Activated naive CD8-positive, alpha-beta T cell treated with anti-CD3 and anti-CD28 coated beads, Interleukin-2, amount 50 U/mL, for 24 hours (primary cell): ENCODE results near the gene GATM.
"Not testable (repeated sequence)": the region's sequence is repeated elsewhere in the genome, so short reads cannot be mapped to it uniquely, and the experiment has no call there.

Experiments used
- ATAC-seq: fragments of 150-1000 bp; cut with Tn5 transposase; one replicate; pipeline ENCODE4 v1.10.0; 2021
- DNase-seq: peaks from one replicate; pipeline ENCODE4 v3.0.0; 2021
- H3K27ac Mint-ChIP-seq: one replicate; pipeline ENCODE4 v1.8.0; 2021; ENCODE audit warnings: mild to moderate bottlenecking, mixed read lengths
- H3K27me3 Mint-ChIP-seq: one replicate; pipeline ENCODE4 v1.8.0; 2021; ENCODE audit warnings: mixed read lengths
- H3K36me3 Mint-ChIP-seq: one replicate; pipeline ENCODE4 v1.8.0; 2021; ENCODE audit warnings: low read depth, mixed read lengths
- H3K4me1 Mint-ChIP-seq: one replicate; pipeline ENCODE4 v1.8.0; 2021; ENCODE audit warnings: mixed read lengths
- H3K4me3 Mint-ChIP-seq: one replicate; pipeline ENCODE4 v1.8.0; 2021; ENCODE audit warnings: mild to moderate bottlenecking, moderate library complexity, mixed read lengths
- H3K9me3 Mint-ChIP-seq: one replicate; pipeline ENCODE4 v1.8.0; 2021; ENCODE audit warnings: mixed read lengths

Gene GATM

DNA sequence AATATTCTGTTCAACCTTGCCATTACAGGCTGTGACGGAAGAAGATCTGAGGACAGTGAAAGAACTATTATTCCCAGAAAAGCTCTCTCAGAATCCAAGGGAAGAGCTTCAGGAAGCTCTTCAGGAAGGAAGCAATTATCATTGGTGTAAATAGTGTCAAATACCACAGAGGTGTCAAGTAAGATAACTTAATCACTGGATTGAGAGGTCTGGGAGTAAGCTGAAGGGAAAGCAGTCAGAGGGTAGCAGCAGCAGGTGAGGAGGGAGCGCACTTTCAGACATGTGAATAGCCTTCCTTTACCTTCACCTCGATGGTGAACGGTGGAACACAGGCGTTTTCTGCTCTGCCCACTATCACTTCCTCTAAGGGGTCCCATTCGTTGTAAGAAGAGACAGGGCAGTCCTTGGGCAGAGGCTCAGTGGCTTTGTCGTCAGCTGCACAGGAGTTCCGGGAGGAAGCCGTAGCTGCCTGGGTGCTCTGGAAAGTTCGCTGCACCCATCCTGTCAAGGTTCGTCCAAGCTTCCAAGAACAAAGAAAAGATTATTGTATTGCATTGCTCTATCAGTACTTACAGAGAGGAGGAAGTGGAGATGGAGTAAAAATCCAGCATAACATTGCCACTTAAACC, 1.9 kb downstream of the GATM start:
- H3K9me3 Mint-ChIP-seq: no peaks in the 10 kb centered on the region
- ATAC-seq (no peak), DNase-seq (no peak)
- peaks cover 17% of the 10 kb centered on the region for H3K4me1 Mint-ChIP-seq
- peaks cover 34% of the 10 kb centered on the region for H3K27me3 Mint-ChIP-seq
- H3K27ac Mint-ChIP-seq: no peak overlapping the region
- H3K36me3 Mint-ChIP-seq: no peaks in the 10 kb centered on the region
- no peak overlapping the region for H3K4me3 Mint-ChIP-seq

DNA sequence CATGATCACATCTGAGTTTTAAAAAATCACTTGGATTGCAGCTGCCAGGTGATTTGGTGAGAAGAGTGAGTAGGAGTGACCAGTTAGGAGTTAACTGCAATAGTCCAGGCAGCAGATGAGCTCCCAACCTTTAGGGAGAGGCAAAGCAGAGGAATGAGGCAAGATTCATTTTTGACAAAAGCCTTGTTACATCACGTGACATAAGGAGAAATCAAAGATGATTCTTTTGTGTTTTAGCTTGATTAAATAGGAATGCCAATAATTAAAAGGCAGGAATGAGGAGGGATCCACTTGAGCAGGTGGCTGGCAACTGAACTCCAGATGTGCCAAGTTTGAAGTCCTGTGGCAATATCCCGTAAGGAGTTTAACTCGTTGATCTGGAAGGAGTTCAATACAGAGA, 2.5 kb downstream of the GATM start:
- no peak for DNase-seq
- no peak overlapping the region for H3K4me3 Mint-ChIP-seq
- H3K9me3 Mint-ChIP-seq: no peaks in the 10 kb centered on the region
- peaks cover 17% of the 10 kb centered on the region for H3K4me1 Mint-ChIP-seq
- no peak overlapping the region for H3K27ac Mint-ChIP-seq
- H3K36me3 Mint-ChIP-seq: no peaks in the 10 kb centered on the region
- no peak for ATAC-seq
- H3K27me3 Mint-ChIP-seq: peaks cover 34% of the 10 kb centered on the region

DNA sequence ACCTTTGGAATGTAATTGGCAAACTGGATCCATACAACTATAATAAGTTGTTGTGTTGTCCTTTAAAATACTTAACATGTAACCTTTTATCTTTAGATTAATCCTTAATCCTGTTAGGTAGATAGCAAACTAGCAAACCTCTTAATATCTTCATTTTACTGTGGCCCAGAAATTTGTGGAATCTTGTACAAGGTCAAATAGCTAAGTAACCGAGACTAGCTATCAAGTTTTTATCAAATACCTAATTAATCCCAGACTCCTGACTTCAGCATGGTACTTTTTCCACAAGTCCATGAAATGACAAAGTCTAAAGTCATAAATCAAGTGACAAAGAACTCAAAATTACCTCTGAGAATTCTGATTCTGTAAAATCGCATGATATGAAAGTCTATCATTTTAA, 4.4 kb downstream of the GATM start:
- DNase-seq (no peak), ATAC-seq (no peak)
- Mint-ChIP-seq H3K4me1 (peaks cover 14% of the 10 kb centered on the region), H3K9me3 (no peaks in the 10 kb centered on the region), H3K4me3 (no peak overlapping the region), H3K27ac (no peak overlapping the region), H3K27me3 (peaks cover 29% of the 10 kb centered on the region), H3K36me3 (no peaks in the 10 kb centered on the region)

DNA sequence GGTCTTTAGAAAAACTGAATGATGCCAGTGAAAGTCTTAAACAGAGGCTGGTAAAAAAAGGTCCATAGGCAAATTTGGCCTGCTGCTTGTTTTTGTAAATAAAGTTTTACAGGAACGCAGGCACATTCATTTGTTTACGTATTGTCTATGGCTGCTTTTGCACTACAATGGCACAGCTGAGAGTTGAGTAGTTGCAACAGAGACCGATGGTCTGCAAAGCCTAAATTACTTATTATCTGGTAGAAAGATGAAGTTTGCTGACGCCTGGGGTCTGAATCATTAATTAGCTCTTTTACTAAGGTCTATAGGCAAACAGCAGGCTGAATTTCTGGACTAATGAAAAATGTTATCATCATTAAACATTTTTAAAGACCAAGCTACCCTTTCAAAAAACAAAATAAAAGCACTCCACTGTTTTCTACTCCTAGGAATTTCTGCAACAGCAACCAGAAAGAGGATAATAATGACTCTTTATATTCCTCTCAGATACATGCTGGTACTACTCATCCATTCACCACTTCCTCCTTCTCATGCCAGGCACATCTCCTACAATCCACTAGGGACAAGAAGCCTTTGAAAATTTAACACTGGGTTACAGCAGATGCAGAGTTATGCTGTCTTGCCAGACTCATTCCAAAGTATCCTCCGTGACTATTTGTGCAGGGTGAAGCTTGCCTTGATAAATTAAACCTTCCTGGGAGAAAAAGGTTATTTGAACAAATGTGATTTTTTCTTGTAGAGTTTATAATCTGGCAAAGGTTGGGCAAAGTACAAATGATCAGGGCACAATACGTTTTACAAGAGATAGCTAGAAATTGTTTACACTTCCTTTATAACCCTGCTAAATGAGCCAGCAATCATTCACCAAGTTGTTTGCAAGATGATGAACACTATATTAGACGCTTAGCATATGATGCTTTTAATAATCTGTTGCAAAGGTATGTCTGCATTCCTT, 6.0 kb downstream of the GATM start:
- no peak for ATAC-seq

DNA sequence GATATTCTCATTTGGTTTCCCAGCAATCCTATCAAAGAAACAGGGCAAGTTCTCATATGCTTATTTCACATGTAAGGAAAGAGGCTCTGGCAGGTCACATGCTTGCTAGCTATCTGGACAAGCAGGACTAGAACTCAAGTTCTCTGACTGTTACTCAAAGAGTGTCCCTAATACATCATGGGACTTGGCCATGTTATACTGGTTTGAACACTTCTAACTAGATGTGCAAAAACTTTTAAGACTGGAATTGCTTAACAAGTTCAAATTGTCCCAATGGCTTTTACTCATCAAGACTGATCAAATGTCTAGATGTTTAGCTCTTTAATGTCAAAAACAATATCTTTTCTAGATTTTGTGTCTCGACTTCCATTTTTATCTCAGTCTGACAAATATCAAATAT, 6.8 kb downstream of the GATM start:
- peaks cover 15% of the 10 kb centered on the region for H3K27me3 Mint-ChIP-seq
- H3K36me3 Mint-ChIP-seq: no peaks in the 10 kb centered on the region
- peaks cover under 1% of the 10 kb centered on the region for H3K4me1 Mint-ChIP-seq
- H3K9me3 Mint-ChIP-seq: no peaks in the 10 kb centered on the region
- H3K4me3 Mint-ChIP-seq: no peak overlapping the region
- H3K27ac Mint-ChIP-seq: no peak overlapping the region
- DNase-seq (no peak), ATAC-seq (no peak)

More for the DNA sequence above, 6.0 kb downstream of the GATM start:
- Mint-ChIP-seq H3K4me1 (peaks cover 6% of the 10 kb centered on the region), H3K9me3 (no peaks in the 10 kb centered on the region), H3K36me3 (no peaks in the 10 kb centered on the region), H3K4me3 (no peak overlapping the region), H3K27ac (no peak overlapping the region), H3K27me3 (peaks cover 21% of the 10 kb centered on the region)
- DNase-seq: no peak

DNA sequence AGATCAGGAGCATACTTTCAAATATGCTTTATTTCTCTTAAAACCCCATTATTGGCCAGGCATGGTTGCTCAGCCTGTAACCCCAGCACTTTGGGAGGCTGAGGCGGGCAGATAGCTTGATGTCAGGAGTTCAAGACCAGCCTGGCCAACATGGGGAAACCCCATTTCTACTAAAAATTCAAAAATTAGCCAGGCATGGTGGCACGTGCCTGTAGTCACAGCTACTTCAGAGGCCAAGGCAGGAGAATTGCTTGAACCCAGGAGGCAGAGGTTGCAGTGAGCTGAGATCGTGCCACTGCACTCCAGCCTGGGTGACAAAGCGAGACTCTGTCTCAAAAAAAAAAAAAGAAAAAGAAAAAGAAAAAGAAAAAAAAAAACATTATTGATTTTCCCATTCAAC, 8.3 kb downstream of the GATM start:
- not testable (repeated sequence) for DNase-seq, ATAC-seq, H3K9me3 Mint-ChIP-seq, H3K27me3 Mint-ChIP-seq, H3K36me3 Mint-ChIP-seq, H3K4me3 Mint-ChIP-seq, H3K27ac Mint-ChIP-seq, H3K4me1 Mint-ChIP-seq

DNA sequence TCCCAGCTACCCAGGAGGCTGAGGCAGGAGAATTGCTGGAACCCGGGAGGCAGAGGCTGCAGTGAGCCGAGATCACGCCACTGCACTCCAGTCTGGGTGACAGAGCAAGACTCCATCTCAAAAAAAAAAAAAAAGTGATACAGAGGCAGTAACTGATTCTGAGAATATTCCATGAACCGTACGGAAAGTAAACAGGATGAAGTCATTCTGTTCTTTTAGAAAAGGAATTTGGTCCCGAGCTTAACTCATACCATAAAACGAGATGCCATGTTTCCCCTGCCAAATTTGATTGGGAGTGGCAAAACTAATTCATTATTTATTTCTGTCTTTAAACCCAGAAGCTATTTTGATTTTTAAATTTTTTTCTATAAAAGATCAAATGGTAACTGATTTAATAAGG, 11.1 kb downstream of the GATM start:
- not testable (repeated sequence) for H3K36me3 Mint-ChIP-seq, H3K27me3 Mint-ChIP-seq, H3K9me3 Mint-ChIP-seq, DNase-seq, ATAC-seq, H3K4me1 Mint-ChIP-seq, H3K4me3 Mint-ChIP-seq, H3K27ac Mint-ChIP-seq

DNA sequence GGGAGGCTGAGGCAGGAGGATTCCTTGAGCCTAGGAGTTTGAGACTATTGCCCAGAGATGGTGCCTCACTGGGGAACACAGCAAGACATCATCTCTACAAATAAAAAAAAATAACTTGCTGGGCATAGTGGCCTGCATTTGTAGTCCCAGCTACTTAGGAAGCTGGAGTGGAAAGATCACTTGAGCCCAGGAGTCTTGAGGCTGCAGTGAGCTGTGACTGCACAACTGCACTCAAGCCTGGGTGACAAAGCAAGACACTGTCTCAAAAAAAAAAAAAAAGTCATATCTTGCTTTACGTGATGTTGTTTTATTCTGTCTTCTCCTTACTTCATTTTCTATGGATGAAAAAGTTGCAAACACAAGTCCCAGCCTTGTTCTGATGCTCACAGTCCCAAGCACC, 14.1 kb downstream of the GATM start:
- H3K36me3 Mint-ChIP-seq: peaks cover 3% of the 10 kb centered on the region
- H3K4me3 Mint-ChIP-seq: no peak overlapping the region
- no peak overlapping the region for H3K27ac Mint-ChIP-seq
- peaks cover 1% of the 10 kb centered on the region for H3K27me3 Mint-ChIP-seq
- no peaks in the 10 kb centered on the region for H3K4me1 Mint-ChIP-seq
- ATAC-seq (no peak), DNase-seq (no peak)
- H3K9me3 Mint-ChIP-seq: no peaks in the 10 kb centered on the region

DNA sequence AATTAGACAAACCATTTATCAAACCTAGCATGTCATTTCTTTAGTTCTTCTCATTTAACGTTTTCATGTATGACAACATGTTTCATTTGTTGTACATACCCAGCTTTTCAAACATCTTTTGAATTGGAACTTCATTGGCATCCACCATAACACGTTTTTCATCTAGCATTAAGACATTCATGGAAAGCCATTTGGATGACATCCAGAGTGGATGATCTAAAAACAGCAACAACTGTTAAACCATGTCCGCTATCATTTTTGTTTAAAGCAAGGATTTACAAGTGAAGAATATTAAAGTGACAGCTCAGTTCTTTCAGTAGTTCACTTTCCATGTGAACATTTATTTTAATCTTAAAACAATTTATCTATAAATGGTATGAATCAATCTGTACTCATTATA, 14.5 kb downstream of the GATM start:
- no peak overlapping the region for H3K27ac Mint-ChIP-seq
- no peaks in the 10 kb centered on the region for H3K9me3 Mint-ChIP-seq
- DNase-seq (no peak), ATAC-seq (no peak)
- H3K27me3 Mint-ChIP-seq: peaks cover 1% of the 10 kb centered on the region
- H3K4me1 Mint-ChIP-seq: no peaks in the 10 kb centered on the region
- H3K4me3 Mint-ChIP-seq: no peak overlapping the region
- peaks cover 3% of the 10 kb centered on the region for H3K36me3 Mint-ChIP-seq

DNA sequence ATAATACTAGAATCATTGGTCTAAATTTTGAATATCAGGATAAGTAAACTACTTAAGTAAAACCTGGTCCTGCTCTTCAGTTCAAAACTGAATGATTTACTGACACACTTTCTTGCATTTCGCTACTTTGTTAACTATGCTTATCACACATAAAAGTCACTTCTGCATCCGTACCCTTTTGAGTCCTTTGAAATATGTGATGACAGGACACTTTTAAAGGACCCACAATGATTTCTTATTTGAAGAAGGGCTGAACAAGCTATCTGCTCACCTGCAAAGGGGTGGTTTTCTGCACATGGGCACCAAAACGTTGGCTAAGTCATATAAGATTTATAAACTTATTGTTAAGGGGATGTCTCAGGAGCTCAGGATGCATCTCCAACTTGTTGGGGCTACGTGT, 15.0 kb downstream of the GATM start:
- H3K4me1 Mint-ChIP-seq: no peaks in the 10 kb centered on the region
- no peaks in the 10 kb centered on the region for H3K9me3 Mint-ChIP-seq
- DNase-seq (no peak), ATAC-seq (no peak)
- peaks cover 1% of the 10 kb centered on the region for H3K27me3 Mint-ChIP-seq
- peaks cover 3% of the 10 kb centered on the region for H3K36me3 Mint-ChIP-seq
- H3K4me3 Mint-ChIP-seq: no peak overlapping the region
- no peak overlapping the region for H3K27ac Mint-ChIP-seq

DNA sequence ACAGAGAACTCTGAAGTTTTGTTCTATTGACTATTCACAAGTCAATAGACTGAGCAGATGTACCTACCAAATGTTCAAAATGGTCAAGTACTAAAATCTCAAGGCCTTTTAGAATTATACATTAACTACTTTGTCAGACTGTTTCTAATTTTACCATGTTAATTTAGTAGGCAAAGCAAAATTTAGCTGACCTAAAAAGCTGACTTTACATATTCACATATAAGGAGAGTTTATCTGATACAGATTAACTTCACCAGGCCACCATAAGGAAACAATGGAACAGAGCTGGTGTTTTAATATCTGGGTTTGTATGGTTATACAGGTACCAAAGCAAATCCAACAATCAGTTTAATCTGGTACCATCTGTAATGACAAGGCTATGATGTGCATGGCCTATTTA, 15.9 kb downstream of the GATM start:
- Mint-ChIP-seq H3K4me1 (no peaks in the 10 kb centered on the region), H3K4me3 (no peak overlapping the region), H3K27me3 (peaks cover 1% of the 10 kb centered on the region), H3K27ac (no peak overlapping the region), H3K9me3 (no peaks in the 10 kb centered on the region), H3K36me3 (peaks cover 3% of the 10 kb centered on the region)
- no peak for DNase-seq
- no peak for ATAC-seq

DNA sequence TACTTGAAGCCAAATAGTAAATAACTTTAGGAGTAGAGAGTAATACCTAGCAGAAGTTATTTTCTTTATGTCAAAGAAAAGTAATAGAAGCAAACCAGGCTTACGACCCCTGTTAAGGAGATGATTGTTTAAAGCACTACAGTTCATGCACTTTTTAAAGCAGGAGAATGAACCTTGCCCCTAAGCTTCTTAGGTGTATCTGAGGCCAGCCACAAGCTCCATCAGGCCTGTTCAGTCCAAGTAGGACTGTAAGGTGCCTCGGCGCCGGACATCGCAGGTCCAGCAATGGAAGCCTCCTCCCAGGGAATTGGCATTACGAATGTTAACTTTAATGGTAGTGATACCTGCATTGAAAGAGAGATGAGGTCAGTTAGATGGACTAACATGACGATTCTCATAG, 16.5 kb downstream of the GATM start:
- DNase-seq: no peak
- H3K27me3 Mint-ChIP-seq: peaks cover 1% of the 10 kb centered on the region
- H3K4me1 Mint-ChIP-seq: no peaks in the 10 kb centered on the region
- no peak overlapping the region for H3K4me3 Mint-ChIP-seq
- no peak overlapping the region for H3K27ac Mint-ChIP-seq
- peaks cover 3% of the 10 kb centered on the region for H3K36me3 Mint-ChIP-seq
- H3K9me3 Mint-ChIP-seq: no peaks in the 10 kb centered on the region
- no peak for ATAC-seq

DNA sequence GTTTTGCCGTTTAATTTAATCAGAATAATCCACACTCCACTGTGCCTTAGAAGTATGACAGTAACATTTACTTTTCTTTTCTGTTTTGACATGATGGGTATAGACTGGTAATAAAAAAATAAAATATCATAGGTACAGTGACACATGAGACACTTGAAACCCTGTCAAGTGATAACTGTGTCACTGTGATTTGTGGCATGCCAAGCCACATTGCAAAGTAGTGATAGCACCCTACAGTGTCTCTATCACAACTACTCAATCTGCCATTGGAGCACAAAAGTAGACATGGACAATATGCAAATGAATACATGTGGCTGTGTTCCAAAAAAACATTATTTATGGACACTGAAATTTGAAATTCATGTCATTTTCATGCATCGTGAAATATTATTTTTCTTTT, 22.5 kb downstream of the GATM start:
- Mint-ChIP-seq H3K36me3 (no peaks in the 10 kb centered on the region), H3K27me3 (peaks cover 6% of the 10 kb centered on the region), H3K4me3 (no peak overlapping the region), H3K4me1 (no peaks in the 10 kb centered on the region), H3K27ac (no peak overlapping the region), H3K9me3 (no peaks in the 10 kb centered on the region)
- no peak for DNase-seq
- no peak for ATAC-seq

DNA sequence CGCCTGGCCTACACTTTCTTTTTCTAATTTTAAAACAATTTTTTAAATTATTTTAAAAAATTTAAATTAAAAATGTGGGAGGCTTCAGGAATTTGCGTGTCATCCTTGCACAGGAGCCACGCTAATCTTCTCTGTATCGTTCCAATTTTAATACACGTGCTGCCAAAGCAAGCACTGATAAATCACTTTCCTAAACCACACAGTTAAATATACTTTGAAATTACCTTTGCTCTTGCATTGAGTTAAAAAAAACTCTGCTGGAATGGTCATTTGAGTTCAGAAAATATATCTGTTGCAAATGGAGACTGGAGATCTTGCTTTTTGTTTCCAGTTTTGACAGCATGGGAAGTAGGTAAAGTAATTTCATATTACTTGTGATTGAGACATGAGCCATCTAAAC, 23.6 kb downstream of the GATM start:
- Mint-ChIP-seq H3K9me3 (no peaks in the 10 kb centered on the region), H3K4me3 (no peak overlapping the region), H3K27ac (no peak overlapping the region), H3K4me1 (no peaks in the 10 kb centered on the region), H3K36me3 (no peaks in the 10 kb centered on the region), H3K27me3 (peaks cover 8% of the 10 kb centered on the region)
- no peak for ATAC-seq
- DNase-seq: no peak

DNA sequence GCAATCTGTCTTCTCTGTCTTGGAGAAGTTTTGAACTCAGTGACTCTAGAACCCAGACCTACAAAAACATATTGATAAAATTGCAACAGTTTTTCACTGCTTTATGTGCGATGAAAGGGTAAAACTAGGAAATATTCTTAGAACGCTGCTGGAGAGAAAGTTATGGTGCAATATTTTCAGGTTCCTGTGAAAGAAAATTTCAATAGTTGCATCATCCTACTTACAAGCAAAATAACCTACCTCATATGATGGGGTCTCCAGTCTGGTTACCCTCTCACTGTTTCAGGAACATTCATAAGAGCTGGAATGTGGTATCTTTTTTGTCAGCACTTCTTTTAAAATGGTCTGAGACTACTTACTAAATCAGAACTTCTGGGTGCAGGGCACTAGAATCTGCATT, 27.1 kb downstream of the GATM start:
- Mint-ChIP-seq H3K27ac (no peak overlapping the region), H3K9me3 (no peaks in the 10 kb centered on the region), H3K36me3 (no peaks in the 10 kb centered on the region), H3K27me3 (peaks cover 30% of the 10 kb centered on the region), H3K4me1 (no peaks in the 10 kb centered on the region), H3K4me3 (no peak overlapping the region)
- DNase-seq: no peak
- no peak for ATAC-seq
